MM.1S (cell line): Measurements from ENCODE around the gene MPND.

ENCODE experiments used
- DNase-seq: peaks from one replicate; pipeline ENCODE4 v3.0.0-alpha.2; 2015
- H2AFZ ChIP-seq: fragments of 300-600 bp; sonication (generic); 2 replicates; pipeline ENCODE4 v1.6.0; 2016; ENCODE audit warnings: antibody characterized with exemption, low read length
- H3F3A ChIP-seq: fragments of 300-600 bp; sonication (generic); 2 replicates; pipeline ENCODE4 v1.6.1; 2016; ENCODE audit warnings: mild to moderate bottlenecking, antibody characterized with exemption, low read length, moderate library complexity, mixed read lengths; ENCODE audit not compliant: insufficient read depth
- H3K27ac ChIP-seq: fragments of 300-600 bp; sonication (generic); 2 replicates; pipeline ENCODE4 v1.5.1; 2016; ENCODE audit warnings: mild to moderate bottlenecking, low read length
- H3K27me3 ChIP-seq: fragments of 300-600 bp; sonication (generic); replicated peaks from 2 replicates; pipeline ENCODE4 v1.6.0; 2016; ENCODE audit warnings: low read length; ENCODE audit not compliant: insufficient read depth
- H3K36me3 ChIP-seq: fragments of 300-600 bp; sonication (generic); replicated peaks from 2 replicates; pipeline ENCODE4 v1.6.1; 2016; ENCODE audit warnings: mild to moderate bottlenecking, low read length, mixed read lengths; ENCODE audit not compliant: insufficient read depth
- H3K4me1 ChIP-seq: fragments of 300-600 bp; sonication (generic); 2 replicates; pipeline ENCODE4 v1.6.1; 2016; ENCODE audit warnings: low read length, mixed read lengths
- H3K4me2 ChIP-seq: fragments of 300-600 bp; sonication (generic); 2 replicates; pipeline ENCODE4 v1.6.0; 2016; ENCODE audit warnings: low read depth, low read length
- H3K4me3 ChIP-seq: fragments of 300-600 bp; sonication (generic); 2 replicates; pipeline ENCODE4 v1.5.1; 2016; ENCODE audit warnings: low read length, mixed read lengths
- H3K79me2 ChIP-seq: fragments of 300-600 bp; sonication (generic); 2 replicates; pipeline ENCODE4 v1.6.1; 2016; ENCODE audit warnings: mixed run types, low read length, mixed read lengths
- H3K9ac ChIP-seq: fragments of 300-600 bp; sonication (generic); 2 replicates; pipeline ENCODE4 v1.6.1; 2016; ENCODE audit warnings: low read length, mixed read lengths
- H3K9me2 ChIP-seq: fragments of 300-600 bp; sonication (generic); replicated peaks from 2 replicates; pipeline ENCODE4 v1.6.1; 2016; ENCODE audit warnings: mild to moderate bottlenecking, low read length, mixed read lengths; ENCODE audit not compliant: insufficient read depth
- H3K9me3 ChIP-seq: fragments of 300-600 bp; sonication (generic); replicated peaks from 2 replicates; pipeline ENCODE4 v1.6.1; 2016; ENCODE audit warnings: mild to moderate bottlenecking, low read length, mixed read lengths; ENCODE audit not compliant: insufficient read depth
- H4K20me1 ChIP-seq: fragments of 300-600 bp; sonication (generic); 2 replicates; pipeline ENCODE4 v1.6.1; 2016; ENCODE audit warnings: mild to moderate bottlenecking, low read length, moderate library complexity, mixed read lengths; ENCODE audit not compliant: insufficient read depth
- CTCF ChIP-seq: fragments of 300-600 bp; sonication (generic); IDR thresholded peaks from 2 replicates; pipeline ENCODE4 v1.5.1; 2016; ENCODE audit warnings: antibody characterized with exemption, low read length, mixed read lengths
- EZH2 ChIP-seq: fragments of 300-600 bp; sonication (generic); optimal IDR thresholded peaks from 2 replicates; pipeline ENCODE3; 2017; ENCODE audit warnings: low read depth, mild to moderate bottlenecking, antibody characterized with exemption, low read length, mixed read lengths
- EZH2phosphoT487 ChIP-seq: fragments of 300-600 bp; sonication (generic); IDR thresholded peaks from 2 replicates; pipeline ENCODE4 v1.6.1; 2018; ENCODE audit warnings: antibody characterized with exemption, low read length

MPND gene

GRCh38 chr19:4326215-4326836 is 17.0 kb upstream of the MPND start:
- H3K9ac ChIP-seq: no peak overlapping the region
- no peak overlapping the region for H3K27ac ChIP-seq
- no peak overlapping the region for H2AFZ ChIP-seq
- no peaks in the 10 kb centered on the region for H3K9me2 ChIP-seq
- H3K79me2 ChIP-seq: no peaks in the 10 kb centered on the region
- H4K20me1 ChIP-seq: no peaks in the 10 kb centered on the region
- no peaks in the 10 kb centered on the region for H3K36me3 ChIP-seq
- DNase-seq: no peak
- no peak overlapping the region for H3K4me2 ChIP-seq
- 0 out of 2 replicates have a peak, but pooled peaks cover 3% of the 10 kb centered on the region for H3K4me1 ChIP-seq
- H3K27me3 ChIP-seq: peaks cover 23% of the 10 kb centered on the region
- no peaks in the 10 kb centered on the region for H3K9me3 ChIP-seq
- no peak overlapping the region for H3K4me3 ChIP-seq
- TF ChIP-seq EZH2phosphoT487 (no peak), EZH2 (no peak), CTCF (no peak)
- no peaks in the 10 kb centered on the region for H3F3A ChIP-seq

GRCh38 chr19:4326837-4327251 is 16.5 kb upstream of the MPND start:
- no peak overlapping the region for H3K4me3 ChIP-seq
- peaks cover 23% of the 10 kb centered on the region for H3K27me3 ChIP-seq
- no peaks in the 10 kb centered on the region for H3K9me2 ChIP-seq
- H3F3A ChIP-seq: no peaks in the 10 kb centered on the region
- peak overlapping the region; percentile 63; the same call in 1 of the 2 replicates for H3K4me2 ChIP-seq
- no peaks in the 10 kb centered on the region for H4K20me1 ChIP-seq
- H3K9ac ChIP-seq: no peak overlapping the region
- H3K4me1 ChIP-seq: 0 out of 2 replicates have a peak, but pooled peaks cover 3% of the 10 kb centered on the region
- no peaks in the 10 kb centered on the region for H3K36me3 ChIP-seq
- DNase-seq: no peak
- H3K79me2 ChIP-seq: no peaks in the 10 kb centered on the region
- H2AFZ ChIP-seq: no peak overlapping the region
- no peaks in the 10 kb centered on the region for H3K9me3 ChIP-seq
- TF ChIP-seq CTCF: no peak
- no peak for TF ChIP-seq EZH2
- no peak for TF ChIP-seq EZH2phosphoT487
- no peak overlapping the region for H3K27ac ChIP-seq

- no peaks in the 10 kb centered on the region for H3K9me2 ChIP-seq
- peak; percentile 13 for DNase-seq
- H4K20me1 ChIP-seq: no peaks in the 10 kb centered on the region
- H3K4me3 ChIP-seq: peak overlapping the region; percentile 45
- no peak overlapping the region for H3K9ac ChIP-seq
- no peak overlapping the region for H3K27ac ChIP-seq
- H3F3A ChIP-seq: no peaks in the 10 kb centered on the region
- H3K4me1 ChIP-seq: 0 out of 2 replicates have a peak, but pooled peaks cover 3% of the 10 kb centered on the region
- TF ChIP-seq CTCF: no peak
- TF ChIP-seq EZH2: no peak
- TF ChIP-seq EZH2phosphoT487: no peak
- no peaks in the 10 kb centered on the region for H3K36me3 ChIP-seq
- H3K4me2 ChIP-seq: peak overlapping the region; percentile 63
- H3K9me3 ChIP-seq: no peaks in the 10 kb centered on the region
- no peaks in the 10 kb centered on the region for H3K79me2 ChIP-seq
- no peak overlapping the region for H2AFZ ChIP-seq
- H3K27me3 ChIP-seq: peaks cover 23% of the 10 kb centered on the region
Observed at GRCh38 chr19:4327252-4327876, 16.0 kb upstream of the MPND start.
